Measurements from ENCODE around the gene PAH. TPM values are rescaled to one million over a fixed set of nuclear protein-coding genes. Genes with fewer than 3 reads are reported as not detected.

PAH gene
- total and polyA plus RNA-seq, 2 of the 13 experiments (the other 11 are each of a cell fraction or from before 2014, with no cell fraction given) = 192 to 451 TPM

DNA sequence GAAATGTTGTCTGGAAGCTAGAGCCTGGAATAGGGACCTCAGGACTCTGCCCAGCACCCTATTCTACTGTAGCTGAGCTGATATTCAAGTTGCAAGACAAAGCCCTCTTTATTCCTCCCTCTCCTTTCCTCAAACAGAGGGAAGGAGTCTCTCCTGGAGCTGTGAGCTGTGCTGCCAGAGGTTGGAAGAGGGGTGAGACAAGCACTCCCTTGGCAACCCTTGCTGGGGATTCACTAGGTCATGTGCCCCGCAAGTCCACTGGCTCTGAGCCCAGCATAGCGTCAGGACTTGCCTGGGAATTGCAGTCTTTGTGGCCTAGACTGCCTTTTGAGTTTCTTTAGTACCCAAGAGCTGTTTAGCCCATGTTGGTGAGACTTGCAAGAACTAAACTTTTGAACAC lies 29.0 kb upstream of the PAH start:
- H3K9me3 ChIP-seq (ENCODE audit: low read length) = no peaks in the 10 kb centered on the region
- POLR2A ChIA-PET = no interaction called here
- WGBS (ENCODE audit: low lambda C conversion rate) = 0% methylated on average over 1 of the region's 2 CpGs
- no peak for DNase-seq (ENCODE audit: low spot score)
- no peaks in the 10 kb centered on the region for H4K20me1 ChIP-seq (ENCODE audit: insufficient read depth, low read length)
- CTCF ChIA-PET (ENCODE audit: low intra/inter-chr PET ratio, low total read pairs) = no interaction called here
- no peak overlapping the region for H2AFZ ChIP-seq (ENCODE audit: low read length)
- no peak overlapping the region for H3K27ac ChIP-seq (ENCODE audit: extremely low read length, insufficient read depth, low read length)
- peaks cover 20% of the 10 kb centered on the region for H3K4me1 ChIP-seq (ENCODE audit: insufficient read depth, low read length)
- H3K4me2 ChIP-seq (ENCODE audit: low read depth, low read length) = no peak overlapping the region
- H3K9ac ChIP-seq (ENCODE audit: insufficient read depth, low read depth, low read length) = no peak overlapping the region
- in situ Hi-C loops (cut with HindIII; ENCODE audit: extremely low pct_ligation_motif_present, low pct_unique_long_range_greater_than_20kb) (loop anchor here (5.0 kb wide), 1 partner anchor 601 kb away; no protein-coding TSS in a partner anchor), intact Hi-C loops (cut with micrococcal nuclease; ENCODE audit: unreplicated experiment) (no loop called here)
- no peaks in the 10 kb centered on the region for H3K36me3 ChIP-seq (replicated peaks in 1 of 2; ENCODE audit: control insufficient read depth in 1 of 2, insufficient read depth in 2 of 2, low read length in 2 of 2)
- no peak overlapping the region for H3K4me3 ChIP-seq (replicated peaks in 1 of 3; ENCODE audit: insufficient read depth in 1 of 3, low read depth in 2 of 3, low read length in 3 of 3)
- no peak for ATAC-seq
- no TSS peak for BruUV-seq (replicated peaks)
- TF ChIP-seq ZNF7 (CRISPR knock-in tag; IDR thresholded peaks at IDR 0.05) = no peak
- TF ChIP-seq ZNF563 (CRISPR knock-in tag; IDR thresholded peaks at IDR 0.05) = peak; percentile 60; the same call in 1 of the 2 replicates
- H3K27me3 ChIP-seq (ENCODE audit: control insufficient read depth in 1 of 2, insufficient read depth in 2 of 2, low read length in 2 of 2) = no peaks in the 10 kb centered on the region; a peak in 1 of 5 replicates
- FAIRE-seq = no peak
- H3K79me2 ChIP-seq (ENCODE audit: insufficient read depth, low read length) = no peaks in the 10 kb centered on the region

DNA sequence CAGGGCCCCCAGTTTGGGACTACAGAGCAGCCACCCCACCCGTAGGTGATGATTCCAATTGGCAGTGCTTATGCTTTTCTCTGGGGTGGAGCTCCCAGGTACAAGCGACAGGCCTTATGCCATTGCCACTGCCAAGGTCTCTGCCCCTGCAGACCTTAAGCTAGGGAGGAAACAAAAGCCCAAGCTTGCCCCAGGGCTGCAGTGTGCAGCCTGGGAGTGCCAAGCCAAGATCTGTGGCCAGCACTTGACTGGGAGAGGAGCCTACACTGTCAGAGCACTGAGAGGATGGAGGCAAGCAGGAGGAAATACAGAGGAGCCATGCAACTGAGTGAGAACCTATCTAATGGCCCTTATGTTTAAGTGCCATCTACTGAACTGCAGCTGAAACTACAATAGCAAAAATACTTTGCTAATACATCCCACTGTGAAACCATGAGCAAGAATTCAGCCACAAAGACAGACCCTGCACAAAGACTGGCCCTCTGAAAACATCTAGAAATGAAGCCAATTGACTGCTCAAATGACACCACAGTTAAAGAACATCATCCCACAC lies 22.7 kb upstream of the PAH start:
- Histone ChIP-seq H3K9me3 (ENCODE audit: low read length) (no peaks in the 10 kb centered on the region), H3K4me2 (ENCODE audit: low read depth, low read length) (no peak overlapping the region), H3K79me2 (ENCODE audit: insufficient read depth, low read length) (no peaks in the 10 kb centered on the region), H3K4me3 (replicated peaks in 1 of 3; ENCODE audit: insufficient read depth in 1 of 3, low read depth in 2 of 3, low read length in 3 of 3) (no peak overlapping the region), H4K20me1 (ENCODE audit: insufficient read depth, low read length) (no peaks in the 10 kb centered on the region), H3K36me3 (replicated peaks in 1 of 2; ENCODE audit: control insufficient read depth in 1 of 2, insufficient read depth in 2 of 2, low read length in 2 of 2) (no peaks in the 10 kb centered on the region), H3K27me3 (ENCODE audit: control insufficient read depth in 1 of 2, insufficient read depth in 2 of 2, low read length in 2 of 2) (no peaks in the 10 kb centered on the region), H2AFZ (ENCODE audit: low read length) (no peak overlapping the region), H3K27ac (ENCODE audit: extremely low read length, insufficient read depth, low read length) (no peak overlapping the region), H3K4me1 (ENCODE audit: insufficient read depth, low read length) (peaks cover 21% of the 10 kb centered on the region), H3K9ac (ENCODE audit: insufficient read depth, low read depth, low read length) (no peak overlapping the region)
- ATAC-seq (peak; percentile 98), FAIRE-seq (peak; percentile 68), DNase-seq (ENCODE audit: low spot score) (peak; percentile 62)
- POLR2A ChIA-PET = interaction anchor here (1.2 to 4.3 kb wide), 5 partner anchors 22 to 56 kb away, joined by 3 to 21 read pairs (median 18); partner anchors contain the start of gene PAH
- WGBS (ENCODE audit: low lambda C conversion rate) = 81% methylated on average over 2 of the region's 2 CpGs
- CTCF ChIA-PET (ENCODE audit: low intra/inter-chr PET ratio, low total read pairs) = interaction anchor here (0.8 to 4.9 kb wide), 3 partner anchors 55 to 61 kb away, joined by 3 to 56 read pairs (median 6); no protein-coding TSS in a partner anchor
- intact Hi-C loops (cut with micrococcal nuclease; ENCODE audit: unreplicated experiment) (loop anchor here (1.0 kb wide), 1 partner anchor 56 kb away; no protein-coding TSS in a partner anchor), in situ Hi-C loops (cut with HindIII; ENCODE audit: extremely low pct_ligation_motif_present, low pct_unique_long_range_greater_than_20kb) (loop anchor here (5.0 kb wide), 1 partner anchor 57 kb away; no protein-coding TSS in a partner anchor)
- BruUV-seq (replicated peaks) = no TSS peak
- peak; percentile 30; the same call in 1 of the 2 replicates for TF ChIP-seq PPARG (CRISPR knock-in tag; conservative IDR thresholded peaks at IDR 0.05)
- no peak for TF ChIP-seq SIX1 (CRISPR knock-in tag; IDR thresholded peaks at IDR 0.05; ENCODE audit: borderline replicate concordance)
- TF ChIP-seq, protein P1, sequence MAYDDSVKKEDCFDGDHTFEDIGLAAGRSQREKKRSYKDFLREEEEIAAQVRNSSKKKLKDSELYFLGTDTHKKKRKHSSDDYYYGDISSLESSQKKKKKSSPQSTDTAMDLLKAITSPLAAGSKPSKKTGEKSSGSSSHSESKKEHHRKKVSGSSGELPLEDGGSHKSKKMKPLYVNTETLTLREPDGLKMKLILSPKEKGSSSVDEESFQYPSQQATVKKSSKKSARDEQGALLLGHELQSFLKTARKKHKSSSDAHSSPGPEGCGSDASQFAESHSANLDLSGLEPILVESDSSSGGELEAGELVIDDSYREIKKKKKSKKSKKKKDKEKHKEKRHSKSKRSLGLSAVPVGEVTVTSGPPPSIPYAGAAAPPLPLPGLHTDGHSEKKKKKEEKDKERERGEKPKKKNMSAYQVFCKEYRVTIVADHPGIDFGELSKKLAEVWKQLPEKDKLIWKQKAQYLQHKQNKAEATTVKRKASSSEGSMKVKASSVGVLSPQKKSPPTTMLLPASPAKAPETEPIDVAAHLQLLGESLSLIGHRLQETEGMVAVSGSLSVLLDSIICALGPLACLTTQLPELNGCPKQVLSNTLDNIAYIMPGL (CRISPR knock-in tag; IDR thresholded peaks at IDR 0.05; ENCODE audit: borderline replicate concordance in 1 of 2, low read depth in 1 of 2) = 0 out of 4 replicates have a peak, but pooled peaks of 1 of the 2 experiments have one; percentile 40
- TF ChIP-seq ZBTB49 (CRISPR knock-in tag; IDR thresholded peaks at IDR 0.05; ENCODE audit: borderline replicate concordance) = no peak
- no peak for TF ChIP-seq U2AF2 (IDR thresholded peaks at IDR 0.05; ENCODE audit: low read depth, low read length)
- TF ChIP-seq, protein P2, sequence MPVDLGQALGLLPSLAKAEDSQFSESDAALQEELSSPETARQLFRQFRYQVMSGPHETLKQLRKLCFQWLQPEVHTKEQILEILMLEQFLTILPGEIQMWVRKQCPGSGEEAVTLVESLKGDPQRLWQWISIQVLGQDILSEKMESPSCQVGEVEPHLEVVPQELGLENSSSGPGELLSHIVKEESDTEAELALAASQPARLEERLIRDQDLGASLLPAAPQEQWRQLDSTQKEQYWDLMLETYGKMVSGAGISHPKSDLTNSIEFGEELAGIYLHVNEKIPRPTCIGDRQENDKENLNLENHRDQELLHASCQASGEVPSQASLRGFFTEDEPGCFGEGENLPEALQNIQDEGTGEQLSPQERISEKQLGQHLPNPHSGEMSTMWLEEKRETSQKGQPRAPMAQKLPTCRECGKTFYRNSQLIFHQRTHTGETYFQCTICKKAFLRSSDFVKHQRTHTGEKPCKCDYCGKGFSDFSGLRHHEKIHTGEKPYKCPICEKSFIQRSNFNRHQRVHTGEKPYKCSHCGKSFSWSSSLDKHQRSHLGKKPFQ (CRISPR knock-in tag; IDR thresholded peaks at IDR 0.05; ENCODE audit: insufficient replicate concordance) = no peak
- TF ChIP-seq TEAD3 (CRISPR knock-in tag; optimal IDR thresholded peaks at IDR 0.05; ENCODE audit: borderline replicate concordance) = peak; percentile 29
- TF ChIP-seq SOX5 (CRISPR knock-in tag; IDR thresholded peaks at IDR 0.05; ENCODE audit: borderline replicate concordance) = 0 out of 2 replicates have a peak, but pooled peaks have one; percentile 19
- no peak for TF ChIP-seq ZBTB20 (CRISPR knock-in tag; IDR thresholded peaks at IDR 0.05; ENCODE audit: borderline replicate concordance, low read depth)

All from HepG2 (cell line).